Effector memory CD8-positive, alpha-beta T cell (primary cell): Measurements from ENCODE around the gene MEIS1.
A peak's percentile ranks its signal among the peaks of the same experiment; 100 is the strongest.

Experiments used
- ATAC-seq: fragments of 150-1000 bp; cut with Tn5 transposase; replicated peaks from 2 replicates; pipeline ENCODE4 v1.10.0; 2021; ENCODE audit warnings: mild to moderate bottlenecking, moderate library complexity
- DNase-seq, 3 experiments: peaks; one replicate each; pipeline ENCODE4 v3.0.0; 2021
- H3K27ac Mint-ChIP-seq, 2 donors: one replicate each; pipeline ENCODE4 v1.8.0; 2022; ENCODE audit warnings: mild to moderate bottlenecking in 2 of 2, mixed read lengths in 2 of 2, moderate library complexity in 2 of 2
- H3K27me3 Mint-ChIP-seq, 2 donors: one replicate each; pipeline ENCODE4 v1.8.0; 2022; ENCODE audit warnings: mixed read lengths in 2 of 2
- H3K36me3 Mint-ChIP-seq: one replicate; pipeline ENCODE4 v1.8.0; 2022; ENCODE audit warnings: mild to moderate bottlenecking, moderate library complexity, mixed read lengths; ENCODE audit not compliant: insufficient read depth
- H3K4me1 Mint-ChIP-seq, 2 donors: one replicate each; pipeline ENCODE4 v1.8.0; 2022; ENCODE audit warnings: low read depth in 2 of 2, mixed read lengths in 2 of 2
- H3K4me3 Mint-ChIP-seq, 2 donors: one replicate each; pipeline ENCODE4 v1.8.0; 2022; ENCODE audit warnings: mild to moderate bottlenecking in 2 of 2, mixed read lengths in 2 of 2, moderate library complexity in 2 of 2
- H3K9me3 Mint-ChIP-seq, 2 donors: one replicate each; pipeline ENCODE4 v1.8.0; 2022; ENCODE audit warnings: mixed read lengths in 2 of 2

The MEIS1 gene

DNA sequence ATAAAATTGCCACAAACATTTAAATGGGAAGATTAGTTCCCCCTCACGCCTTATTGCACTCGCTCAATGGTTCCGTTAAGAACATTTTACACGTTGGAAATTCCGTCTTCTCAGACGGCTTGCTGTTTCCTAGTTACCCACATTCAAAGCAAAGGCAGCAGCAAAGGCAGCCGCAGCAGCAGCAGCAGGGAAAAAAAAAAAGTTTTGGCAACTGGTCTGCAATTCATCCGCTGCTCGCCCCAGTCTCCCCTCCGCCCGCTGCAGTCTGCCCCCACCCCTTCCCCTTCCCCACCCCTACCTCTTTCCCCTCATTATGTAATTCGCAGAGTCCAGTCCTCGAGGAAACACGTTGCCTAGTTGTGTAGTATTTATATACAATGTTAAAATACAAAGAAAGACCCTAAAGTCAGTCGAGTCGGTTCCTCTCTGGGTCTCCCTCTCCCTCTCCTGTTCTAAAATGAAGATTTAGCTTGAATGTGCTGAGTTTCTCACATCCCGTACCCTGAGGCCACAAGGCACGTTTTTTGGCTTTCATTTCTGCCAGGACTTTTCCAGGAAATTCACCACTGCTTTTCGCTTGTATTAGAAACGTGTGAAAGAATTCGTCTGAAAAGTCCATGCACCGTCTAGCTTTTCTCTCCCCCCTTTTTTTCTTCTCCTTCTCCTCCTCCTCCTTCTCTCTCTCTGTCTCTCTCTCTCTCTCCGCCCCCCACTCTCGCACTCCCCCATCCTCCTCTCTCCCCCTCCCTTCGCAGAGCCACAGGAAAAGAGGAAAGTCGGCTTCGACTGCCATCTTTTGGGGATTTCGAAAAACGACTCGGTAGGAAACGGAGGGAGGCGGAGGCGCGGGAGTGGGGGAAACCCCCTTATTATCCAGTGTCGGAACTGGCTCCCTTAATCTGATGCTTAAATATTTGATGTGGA, 140.0 kb downstream of the MEIS1 start:
- Mint-ChIP-seq H3K9me3 (no peaks in the 10 kb centered on the region), H3K36me3 (no peaks in the 10 kb centered on the region)

DNA sequence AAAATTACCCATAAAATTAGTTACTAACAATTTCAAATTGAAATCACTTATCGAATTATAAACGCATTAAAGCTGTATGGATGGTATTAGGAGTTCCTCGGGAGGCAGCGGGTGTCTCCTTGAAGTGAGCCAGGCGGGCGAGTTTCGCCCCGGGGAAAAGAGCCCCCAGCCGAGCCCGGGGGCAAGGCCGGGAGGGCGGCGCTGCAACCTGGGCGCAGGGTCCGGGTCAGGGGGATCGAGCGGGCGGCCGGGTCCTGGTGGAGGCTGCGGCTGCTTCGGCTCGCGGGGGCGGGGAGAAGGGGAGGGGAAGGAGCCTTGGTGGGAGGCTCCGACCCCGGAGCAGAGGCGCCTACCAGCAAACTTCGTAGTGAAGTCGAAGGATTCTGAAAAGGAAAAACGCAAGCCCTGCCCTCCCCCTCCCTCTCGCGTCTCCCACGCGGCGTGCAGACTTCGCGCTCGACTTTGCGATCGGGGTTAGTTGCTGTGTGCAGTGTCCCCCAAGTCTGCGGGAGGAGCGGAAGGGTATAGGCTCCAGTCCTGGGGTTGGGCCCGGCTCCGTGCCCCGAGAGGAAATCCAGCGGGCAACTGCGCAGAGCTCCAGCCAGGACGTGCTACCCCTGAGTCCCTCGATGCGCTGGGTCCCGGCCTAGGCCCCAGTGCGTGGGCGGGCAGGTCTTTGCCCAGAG, 140.8 kb downstream of the MEIS1 start:
- Mint-ChIP-seq H3K27me3 (peaks cover 47 to 56% of the 10 kb centered on the region in 2 donors), H3K27ac (no peak overlapping the region), H3K9me3 (no peaks in the 10 kb centered on the region), H3K4me1 (peaks cover 0 to 2% of the 10 kb centered on the region in 2 donors), H3K36me3 (no peaks in the 10 kb centered on the region), H3K4me3 (peak overlapping the region in 1 of 2 donors; percentile 19)
- DNase-seq (no peak), ATAC-seq (no peak)

More for the DNA sequence above, 140.0 kb downstream of the MEIS1 start:
- Mint-ChIP-seq H3K27ac (no peak overlapping the region), H3K27me3 (peaks cover 47 to 53% of the 10 kb centered on the region in 2 donors), H3K4me3 (peak overlapping the region in 1 of 2 donors; percentile 19), H3K4me1 (peaks cover 0 to 2% of the 10 kb centered on the region in 2 donors)
- ATAC-seq (no peak), DNase-seq (no peak)

DNA sequence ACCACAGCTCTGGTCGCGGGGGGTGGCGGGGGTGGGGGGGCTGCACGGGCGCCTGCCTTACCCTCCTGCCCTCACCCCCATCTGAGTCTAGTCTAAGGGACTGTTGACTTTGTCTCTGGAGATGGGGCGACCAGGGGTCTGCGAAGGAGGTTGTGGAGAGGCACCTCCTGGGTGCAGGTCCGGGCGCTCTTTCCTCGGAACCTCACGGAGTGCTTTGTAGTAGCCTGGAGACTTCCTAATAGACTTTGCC, 141.3 kb downstream of the MEIS1 start:
- no peaks in the 10 kb centered on the region for H3K9me3 Mint-ChIP-seq
- no peak for ATAC-seq
- no peak overlapping the region for H3K27ac Mint-ChIP-seq
- H3K27me3 Mint-ChIP-seq: peaks cover 47 to 61% of the 10 kb centered on the region in 2 donors
- peaks cover 0 to 2% of the 10 kb centered on the region in 2 donors for H3K4me1 Mint-ChIP-seq
- H3K4me3 Mint-ChIP-seq: no peak overlapping the region
- no peak for DNase-seq
- no peaks in the 10 kb centered on the region for H3K36me3 Mint-ChIP-seq

DNA sequence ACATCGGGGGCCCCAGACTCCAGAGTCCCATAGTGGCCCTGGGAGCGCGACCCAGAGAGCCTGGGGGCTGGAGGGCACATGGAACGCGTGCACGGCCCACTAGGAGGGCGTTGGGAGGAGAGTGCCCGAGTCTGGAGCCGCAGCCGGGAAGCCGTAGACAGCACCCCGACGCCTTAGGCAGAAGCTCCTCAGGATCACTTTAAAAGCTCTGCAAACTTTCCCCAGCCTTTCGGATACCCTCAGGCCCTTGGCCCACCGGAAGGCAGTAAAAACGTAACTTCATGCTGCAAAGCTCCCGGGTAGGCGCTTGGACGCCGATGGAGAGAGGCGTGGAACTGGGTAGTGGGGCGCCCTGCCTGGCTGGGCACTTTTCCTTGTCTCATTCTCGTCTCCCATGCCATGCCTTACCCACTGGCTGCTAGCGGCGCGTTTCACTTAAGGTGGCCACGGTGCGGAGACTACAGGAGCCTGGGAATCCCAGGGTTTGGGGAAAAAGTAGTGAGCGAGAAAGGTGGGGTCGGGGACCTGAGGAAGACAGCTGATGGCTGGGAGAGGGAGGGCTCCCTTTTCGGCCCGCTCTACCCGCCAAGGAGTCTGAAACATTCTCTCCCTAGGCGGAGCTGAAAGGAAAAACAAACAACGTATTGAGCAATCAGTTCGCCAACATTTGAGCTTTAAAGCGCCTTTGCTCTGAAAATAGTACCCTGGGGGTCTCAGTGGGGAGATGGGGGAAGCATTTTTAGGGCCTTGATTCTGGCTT, 141.8 kb downstream of the MEIS1 start:
- no peaks in the 10 kb centered on the region for H3K9me3 Mint-ChIP-seq
- H3K36me3 Mint-ChIP-seq: no peaks in the 10 kb centered on the region
- DNase-seq: no peak
- peaks cover 47 to 62% of the 10 kb centered on the region in 2 donors for H3K27me3 Mint-ChIP-seq
- peak overlapping the region in 1 of 2 donors; percentile 12 for H3K4me3 Mint-ChIP-seq
- peaks cover 0 to 2% of the 10 kb centered on the region in 2 donors for H3K4me1 Mint-ChIP-seq
- no peak overlapping the region for H3K27ac Mint-ChIP-seq
- ATAC-seq: no peak

DNA sequence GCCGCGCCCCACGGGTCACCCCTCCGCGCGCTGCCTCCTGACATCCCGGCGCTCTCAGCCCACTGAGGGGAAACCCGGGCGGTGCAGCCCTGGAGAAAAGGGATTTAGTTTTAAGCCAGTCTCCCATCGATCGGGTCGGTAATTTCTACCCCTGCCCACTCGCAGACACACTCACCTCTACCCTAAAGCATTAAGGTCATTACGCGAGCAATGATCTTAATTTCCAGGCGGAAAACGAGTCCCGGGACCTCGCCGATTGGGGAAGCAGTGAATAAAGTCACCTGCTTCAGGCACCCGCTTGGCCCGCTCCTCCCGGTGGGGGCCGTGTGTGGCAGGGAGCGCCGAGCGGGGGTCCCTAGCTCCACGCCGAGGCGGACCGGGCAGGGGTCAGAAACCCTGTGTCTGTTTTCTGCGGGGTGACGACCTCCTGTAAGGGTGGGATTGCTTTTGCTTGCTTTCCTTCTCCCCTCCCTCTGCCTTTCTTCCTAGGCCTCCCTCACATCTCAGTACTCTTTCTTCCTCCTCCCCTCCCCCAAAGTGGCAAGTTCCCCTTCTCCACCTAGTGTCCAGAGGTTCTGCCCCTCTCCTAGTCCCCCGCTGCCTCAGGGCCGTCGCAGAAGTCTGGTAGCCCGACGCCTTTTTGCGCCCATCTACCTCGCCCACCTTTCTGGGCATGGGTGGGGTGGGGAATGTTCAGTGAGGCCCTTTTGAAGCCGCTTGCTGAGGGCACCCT, 142.6 kb downstream of the MEIS1 start:
- ATAC-seq (no peak), DNase-seq (no peak)
- peak overlapping the region in 1 of 2 donors; percentile 12 for H3K4me3 Mint-ChIP-seq
- peaks cover 47 to 62% of the 10 kb centered on the region in 2 donors for H3K27me3 Mint-ChIP-seq
- H3K27ac Mint-ChIP-seq: no peak overlapping the region
- peaks cover 0 to 2% of the 10 kb centered on the region in 2 donors for H3K4me1 Mint-ChIP-seq
- no peaks in the 10 kb centered on the region for H3K9me3 Mint-ChIP-seq
- H3K36me3 Mint-ChIP-seq: no peaks in the 10 kb centered on the region

DNA sequence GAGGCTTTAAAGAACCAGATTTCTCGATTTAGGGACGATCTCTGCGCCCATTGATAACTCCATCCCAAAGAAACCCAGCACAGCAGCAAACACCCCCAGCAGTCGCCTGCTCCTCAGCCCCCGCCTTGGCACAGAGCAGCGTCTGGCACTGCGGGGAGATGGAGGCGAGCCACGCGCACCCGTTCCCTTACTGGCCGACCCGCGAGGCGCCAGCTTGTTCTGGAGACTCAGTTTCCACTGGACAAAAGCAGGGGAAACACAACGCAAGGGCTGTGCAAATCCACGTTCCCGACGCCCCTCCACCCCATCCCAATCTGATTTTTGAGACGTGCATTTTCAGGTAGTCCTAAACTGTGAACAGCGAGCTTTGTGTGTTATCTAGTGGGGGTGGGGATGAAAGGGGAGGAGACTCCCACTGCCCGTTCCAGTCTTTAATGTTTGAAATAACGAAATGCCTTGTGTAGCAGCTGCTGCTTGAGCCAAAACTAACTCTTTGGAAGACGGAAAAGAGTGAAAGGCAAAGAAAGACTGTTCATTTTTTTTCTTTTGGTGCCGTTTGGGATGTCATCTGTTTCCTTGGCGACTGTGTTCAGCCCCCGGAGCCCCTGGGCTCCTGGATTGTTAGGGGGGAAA, 143.2 kb downstream of the MEIS1 start:
- H3K27ac Mint-ChIP-seq: no peak overlapping the region
- peaks cover 0 to 2% of the 10 kb centered on the region in 2 donors for H3K4me1 Mint-ChIP-seq
- ATAC-seq (no peak), DNase-seq (no peak)
- no peaks in the 10 kb centered on the region for H3K36me3 Mint-ChIP-seq
- H3K27me3 Mint-ChIP-seq: peaks cover 47 to 62% of the 10 kb centered on the region in 2 donors
- H3K9me3 Mint-ChIP-seq: no peaks in the 10 kb centered on the region
- no peak overlapping the region for H3K4me3 Mint-ChIP-seq

DNA sequence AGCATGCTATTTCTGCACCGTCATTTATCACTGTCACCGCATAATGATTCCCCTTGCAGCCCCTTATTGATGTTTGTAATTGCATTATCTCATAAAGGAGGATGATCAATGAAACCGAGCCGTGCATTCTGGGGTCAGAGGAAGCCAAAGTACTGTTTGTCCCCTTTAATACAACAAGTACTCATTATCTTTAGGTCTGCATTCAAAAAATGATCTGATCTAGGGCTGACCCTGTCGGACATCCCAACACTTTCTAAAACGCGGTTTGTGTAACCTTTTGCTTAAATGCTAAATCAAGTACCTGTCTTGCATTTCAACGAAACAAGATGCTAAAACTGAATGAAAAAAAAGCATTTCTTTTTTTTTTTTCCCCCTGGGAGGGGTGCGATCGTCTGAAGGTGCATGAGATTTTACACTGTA, 143.8 kb downstream of the MEIS1 start:
- H3K4me1 Mint-ChIP-seq: peaks cover 0 to 2% of the 10 kb centered on the region in 2 donors
- peaks cover 47 to 58% of the 10 kb centered on the region in 2 donors for H3K27me3 Mint-ChIP-seq
- H3K4me3 Mint-ChIP-seq: no peak overlapping the region
- no peaks in the 10 kb centered on the region for H3K9me3 Mint-ChIP-seq
- DNase-seq: no peak
- no peak overlapping the region for H3K27ac Mint-ChIP-seq
- no peak for ATAC-seq
- H3K36me3 Mint-ChIP-seq: no peaks in the 10 kb centered on the region

DNA sequence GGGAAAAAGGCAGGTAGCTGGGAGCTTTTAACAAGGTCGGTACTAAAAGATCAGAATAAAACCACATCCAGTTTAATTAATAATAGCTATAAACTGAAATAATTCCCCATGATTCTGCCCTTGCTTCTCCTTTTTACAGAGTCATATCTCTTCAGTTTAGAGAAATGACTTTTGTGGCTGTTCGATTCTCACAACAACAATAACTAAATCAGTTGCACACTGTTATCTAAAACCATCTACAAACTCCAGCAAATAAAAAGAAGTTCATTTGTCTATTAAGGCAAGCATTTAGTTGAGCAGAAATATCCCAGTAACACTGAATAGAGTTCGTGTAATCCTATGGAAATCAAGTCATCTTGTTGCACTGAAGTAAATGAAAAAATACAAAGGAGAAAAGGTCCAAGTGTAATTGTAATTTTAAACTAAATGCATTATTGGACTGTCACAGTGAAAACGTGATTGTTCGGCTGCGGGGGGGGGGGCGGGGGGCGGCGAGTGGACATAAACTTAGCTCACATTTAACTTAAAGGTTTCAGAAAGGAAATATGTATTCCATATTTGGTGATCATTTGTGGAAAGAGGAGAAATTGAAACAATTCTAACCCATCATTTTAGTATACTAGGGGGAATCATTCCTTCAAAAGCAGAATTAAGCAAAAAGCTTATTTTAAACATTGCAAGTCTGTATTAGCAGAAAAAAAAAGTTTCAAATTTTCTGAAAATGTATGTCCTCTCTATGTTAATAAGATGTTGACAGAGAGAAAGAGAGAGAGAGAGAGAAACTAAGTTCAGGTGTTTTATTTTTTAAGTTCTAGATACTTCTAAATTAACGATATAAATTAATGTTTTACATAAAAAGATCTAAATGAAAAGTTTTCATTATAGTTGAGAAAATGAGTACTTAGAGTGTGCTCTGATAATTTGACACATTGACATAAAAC, 144.5 kb downstream of the MEIS1 start:
- no peak for DNase-seq
- Mint-ChIP-seq H3K36me3 (no peaks in the 10 kb centered on the region), H3K27me3 (peaks cover 47 to 54% of the 10 kb centered on the region in 2 donors), H3K9me3 (no peaks in the 10 kb centered on the region), H3K4me1 (peaks cover 0 to 2% of the 10 kb centered on the region in 2 donors), H3K27ac (no peak overlapping the region), H3K4me3 (no peak overlapping the region)
- no peak for ATAC-seq

DNA sequence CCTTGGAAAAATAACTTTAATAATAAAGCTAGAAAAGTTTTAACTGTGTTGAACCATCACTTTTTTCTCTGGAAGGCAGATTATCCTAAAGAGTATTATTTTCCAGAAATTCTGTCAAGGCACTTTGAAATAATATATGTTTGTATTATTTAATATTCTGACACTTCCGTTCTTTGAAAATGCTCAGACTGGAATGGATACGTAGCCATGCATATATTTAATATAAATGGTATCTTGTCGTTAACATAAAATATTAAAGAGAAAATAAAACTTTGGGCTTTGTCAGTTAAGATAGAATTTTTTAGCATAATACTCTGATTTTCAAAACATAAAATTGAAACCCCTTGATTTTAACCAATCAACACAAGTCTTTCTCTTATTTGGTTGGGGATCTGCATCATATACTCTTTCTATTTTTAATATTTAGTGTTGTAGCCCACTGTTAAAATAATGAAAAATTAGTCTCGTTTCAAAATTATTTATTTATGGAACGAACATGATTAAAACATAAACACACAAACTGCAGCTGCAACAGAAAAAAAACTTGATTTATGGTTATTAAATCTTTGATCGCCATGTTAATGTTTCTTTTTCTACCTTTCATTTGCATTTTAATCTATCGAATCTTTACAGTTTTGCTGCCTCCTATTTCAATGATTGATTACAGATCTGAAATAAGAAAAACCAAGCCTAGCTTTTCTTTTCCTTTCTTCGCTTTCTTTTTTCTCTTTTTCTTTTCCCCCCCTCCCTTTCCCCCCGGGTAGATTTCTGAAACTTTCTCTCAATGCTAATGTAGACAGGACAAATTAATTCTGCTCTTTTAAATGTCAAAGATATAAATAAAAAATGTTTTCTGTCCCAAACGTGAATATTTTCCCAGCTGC, 145.5 kb downstream of the MEIS1 start:
- DNase-seq (no peak), ATAC-seq (no peak)
- H3K4me1 Mint-ChIP-seq: peaks cover 0 to 1% of the 10 kb centered on the region in 2 donors
- no peaks in the 10 kb centered on the region for H3K9me3 Mint-ChIP-seq
- no peak overlapping the region for H3K27ac Mint-ChIP-seq
- H3K27me3 Mint-ChIP-seq: peaks cover 39 to 47% of the 10 kb centered on the region in 2 donors
- H3K4me3 Mint-ChIP-seq: no peak overlapping the region
- no peaks in the 10 kb centered on the region for H3K36me3 Mint-ChIP-seq

DNA sequence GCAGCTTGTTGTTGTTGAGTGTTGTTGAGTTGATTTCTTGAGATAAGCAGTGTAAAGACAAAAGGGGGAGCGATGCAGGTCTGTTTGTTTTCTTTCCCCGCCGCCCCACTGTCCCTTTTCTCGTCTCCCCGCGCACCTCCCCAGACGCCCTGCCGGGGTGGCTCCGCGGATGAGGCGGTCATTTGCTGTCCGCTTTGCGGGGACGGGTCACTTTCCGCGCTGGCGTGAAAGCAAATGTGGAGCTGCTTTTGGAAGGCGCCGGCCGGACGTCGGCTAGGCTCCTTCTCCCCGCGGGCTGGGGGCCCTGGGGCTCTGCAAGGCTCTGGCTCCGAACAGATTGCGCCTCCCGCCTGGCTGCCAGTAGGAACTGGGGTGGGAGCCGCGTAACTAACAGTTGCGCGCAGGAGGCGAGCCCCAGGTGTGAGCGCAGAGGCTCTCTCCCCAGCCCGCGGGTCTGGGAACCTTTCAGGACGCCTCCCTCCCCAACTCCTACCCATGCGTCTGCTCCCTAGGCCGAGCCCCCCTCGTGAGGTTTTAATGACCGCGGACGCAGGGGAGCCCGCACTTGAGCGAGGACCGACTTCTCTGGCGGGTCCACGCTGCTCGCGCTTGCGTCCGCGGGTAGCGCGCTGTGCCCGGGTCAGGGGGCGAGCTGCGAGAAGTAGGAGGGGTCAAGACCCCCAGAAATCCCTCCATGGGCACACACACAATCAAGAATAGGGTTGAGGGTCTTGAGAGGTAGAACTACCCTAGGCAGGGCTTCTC, 146.6 kb downstream of the MEIS1 start:
- Mint-ChIP-seq H3K27me3 (peaks cover 32 to 42% of the 10 kb centered on the region in 2 donors), H3K4me1 (no peaks in the 10 kb centered on the region), H3K36me3 (no peaks in the 10 kb centered on the region), H3K4me3 (no peak overlapping the region), H3K9me3 (no peaks in the 10 kb centered on the region), H3K27ac (no peak overlapping the region)
- DNase-seq (no peak), ATAC-seq (no peak)
